GM12864 (cell line): ENCODE measurements around the gene SPPL3.
A peak's percentile ranks its signal among the peaks of the same experiment; 100 is the strongest.

Experiments used
- DNase-seq: peaks from one replicate; pipeline ENCODE4 v3.0.0-alpha.2; 2011; ENCODE audit warnings: low read depth
- H3K4me3 ChIP-seq: 2 replicates; pipeline ENCODE4 v1.5.1; 2011; ENCODE audit warnings: mild to moderate bottlenecking, low read depth, low read length, control low read depth
- TF ChIP-seq, protein P1 (sequence below): IDR thresholded peaks from 2 replicates; pipeline ENCODE4 v1.5.1; 2011; ENCODE audit warnings: low read depth, mild to moderate bottlenecking, moderate library complexity, low read length, control low read depth, inconsistent platforms; ENCODE audit errors: missing control alignments

The SPPL3 gene

DNA sequence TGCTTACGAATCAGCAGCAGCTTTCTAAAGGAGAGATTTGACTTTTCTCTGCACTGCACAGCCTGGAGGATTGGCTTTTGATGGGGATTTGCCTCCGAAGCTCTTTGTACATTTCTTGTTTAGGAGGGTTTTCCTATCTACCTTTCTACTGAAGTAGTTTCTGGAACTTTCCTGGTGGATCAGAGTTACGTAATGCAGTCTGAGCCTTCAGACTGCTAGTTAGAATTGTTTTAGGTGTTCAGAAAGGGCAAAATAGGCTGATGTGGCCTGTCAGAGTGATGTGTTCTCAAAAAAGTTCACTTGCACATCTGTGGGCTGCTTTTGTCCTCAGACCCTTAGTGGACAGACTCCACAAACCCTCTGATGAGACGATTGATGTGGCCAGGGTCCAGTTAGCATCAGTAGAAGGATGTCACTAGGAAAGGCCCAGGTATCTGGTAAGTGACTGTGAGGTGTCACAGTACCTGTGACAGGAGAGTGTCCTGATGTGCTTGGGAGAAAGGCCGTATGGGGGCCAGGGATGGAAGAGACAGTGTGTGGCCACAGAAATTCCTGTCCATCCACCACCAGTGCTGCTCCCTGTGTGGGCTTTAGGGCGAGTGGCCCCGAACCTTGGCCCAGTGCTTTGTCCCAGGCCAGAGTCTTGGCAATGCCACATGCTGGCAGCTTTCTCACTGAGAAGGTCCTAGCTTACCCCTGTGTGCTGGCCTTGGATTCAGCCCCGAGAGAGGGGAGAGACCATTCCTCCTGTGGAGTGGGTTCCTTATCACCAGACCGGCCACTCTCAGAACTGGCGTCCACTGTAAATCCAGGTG is 183.0 kb downstream of the SPPL3 start:
- TF ChIP-seq, protein P1, sequence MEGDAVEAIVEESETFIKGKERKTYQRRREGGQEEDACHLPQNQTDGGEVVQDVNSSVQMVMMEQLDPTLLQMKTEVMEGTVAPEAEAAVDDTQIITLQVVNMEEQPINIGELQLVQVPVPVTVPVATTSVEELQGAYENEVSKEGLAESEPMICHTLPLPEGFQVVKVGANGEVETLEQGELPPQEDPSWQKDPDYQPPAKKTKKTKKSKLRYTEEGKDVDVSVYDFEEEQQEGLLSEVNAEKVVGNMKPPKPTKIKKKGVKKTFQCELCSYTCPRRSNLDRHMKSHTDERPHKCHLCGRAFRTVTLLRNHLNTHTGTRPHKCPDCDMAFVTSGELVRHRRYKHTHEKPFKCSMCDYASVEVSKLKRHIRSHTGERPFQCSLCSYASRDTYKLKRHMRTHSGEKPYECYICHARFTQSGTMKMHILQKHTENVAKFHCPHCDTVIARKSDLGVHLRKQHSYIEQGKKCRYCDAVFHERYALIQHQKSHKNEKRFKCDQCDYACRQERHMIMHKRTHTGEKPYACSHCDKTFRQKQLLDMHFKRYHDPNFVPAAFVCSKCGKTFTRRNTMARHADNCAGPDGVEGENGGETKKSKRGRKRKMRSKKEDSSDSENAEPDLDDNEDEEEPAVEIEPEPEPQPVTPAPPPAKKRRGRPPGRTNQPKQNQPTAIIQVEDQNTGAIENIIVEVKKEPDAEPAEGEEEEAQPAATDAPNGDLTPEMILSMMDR, result no peak
- DNase-seq, result no peak
- H3K4me3 ChIP-seq, result no peak overlapping the region

GRCh38 chr12:120720234-120720986 is 183.7 kb downstream of the SPPL3 start:
- no peak for DNase-seq
- TF ChIP-seq, protein P1, result no peak
- no peak overlapping the region for H3K4me3 ChIP-seq

GRCh38 chr12:120719496-120720233 is 184.5 kb downstream of the SPPL3 start:
- TF ChIP-seq, protein P1, result no peak
- no peak for DNase-seq
- no peak overlapping the region for H3K4me3 ChIP-seq

DNA sequence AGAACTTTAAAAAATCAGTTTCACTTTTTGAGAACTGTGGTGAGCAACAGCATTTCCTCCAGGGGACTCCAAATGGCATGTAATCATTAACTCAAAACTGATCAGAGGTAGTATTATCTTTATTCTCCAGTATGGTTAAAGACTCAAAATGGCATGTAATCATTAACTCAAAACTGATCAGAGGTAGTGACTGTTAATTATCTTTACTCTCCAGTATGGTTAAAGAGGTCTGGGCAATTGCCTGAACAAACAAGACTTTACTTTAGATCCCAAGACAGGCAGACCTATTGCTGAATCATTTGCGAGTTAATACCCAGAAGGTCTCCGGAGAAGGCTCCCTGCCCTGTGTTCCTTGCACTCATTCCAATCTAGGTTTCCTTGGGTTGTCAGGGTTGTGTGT is 185.1 kb downstream of the SPPL3 start:
- H3K4me3 ChIP-seq, result no peak overlapping the region
- TF ChIP-seq, protein P1, result no peak
- DNase-seq, result no peak

DNA sequence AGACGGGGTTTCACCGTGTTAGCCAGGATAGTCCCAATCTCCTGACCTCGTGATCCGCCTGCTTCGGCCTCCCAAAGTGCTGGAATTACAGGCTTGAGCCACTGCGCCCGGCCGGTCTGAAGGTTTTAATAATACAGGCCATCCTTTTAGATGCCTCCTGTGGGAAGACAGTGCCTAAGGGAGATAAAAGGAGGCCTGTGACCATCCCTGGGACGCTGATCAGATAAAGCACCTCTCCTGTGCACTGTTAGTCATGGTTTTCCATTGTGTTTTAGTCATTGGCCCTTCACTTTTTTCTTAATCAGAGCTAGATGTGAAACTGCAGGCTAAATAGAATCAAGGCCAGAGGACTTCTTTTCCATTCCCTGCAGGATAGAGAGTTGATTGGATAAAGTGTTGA is 186.1 kb downstream of the SPPL3 start:
- TF ChIP-seq, protein P1, result no peak
- H3K4me3 ChIP-seq, result no peak overlapping the region
- no peak for DNase-seq

DNA sequence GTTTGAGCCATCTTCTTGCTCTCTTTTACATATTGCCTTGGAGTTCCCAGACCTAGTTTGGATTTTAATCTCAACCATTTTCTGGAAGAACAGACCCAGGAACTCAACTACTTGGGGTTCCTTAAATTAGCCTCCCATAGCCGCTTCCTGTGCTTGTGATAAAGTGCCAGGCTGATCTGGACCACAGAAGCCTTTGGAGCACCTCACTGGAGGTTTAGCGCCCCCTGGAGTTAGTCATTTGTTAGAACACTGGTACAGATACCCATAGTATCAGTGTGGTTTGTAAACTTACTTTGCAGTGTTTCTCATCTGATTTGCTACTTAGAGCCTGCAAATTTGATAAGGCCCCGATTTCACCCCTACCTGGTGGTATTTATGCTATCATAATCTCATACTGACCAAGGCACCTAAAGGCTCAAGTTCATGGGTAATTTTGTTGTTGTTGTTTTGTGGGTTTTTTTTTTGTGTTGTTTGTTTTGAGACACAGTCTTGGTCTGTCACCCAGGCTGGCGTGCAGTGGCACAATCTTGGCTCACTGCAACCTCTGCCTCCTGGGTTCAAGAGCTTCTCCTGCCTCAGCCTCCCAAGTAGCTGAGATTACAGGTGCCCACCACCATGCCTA is 190.2 kb downstream of the SPPL3 start:
- TF ChIP-seq, protein P1, result peak; percentile 80
- H3K4me3 ChIP-seq, result no peak overlapping the region
- DNase-seq, result peak; percentile 52
